B cell (primary cell): Measurements from ENCODE around the gene TET1. TPM values are rescaled to one million over a fixed set of nuclear protein-coding genes. Genes with fewer than 3 reads are reported as not detected.

ENCODE experiments used
- ATAC-seq: fragments of 200-7000 bp; cut with Tn5 transposase; one replicate; pipeline ENCODE4 v1.10.0; 2021; ENCODE audit warnings: low read depth, mild to moderate bottlenecking, moderate number of reproducible peaks, moderate library complexity
- CTCF ChIA-PET: fragments of 350-600 bp; sonication (Branson Sonifier 250); formaldehyde crosslinking; loops from one replicate; lab custom pipeline; 2021; ENCODE audit warnings: antibody characterized with exemption, inconsistent platforms; lab: Charles Lee
- POLR2A ChIA-PET: fragments of 350-600 bp; sonication (Branson Sonifier 250); formaldehyde crosslinking; loops from one replicate; lab custom pipeline; 2021; ENCODE audit warnings: antibody characterized with exemption; lab: Charles Lee
- DNase-seq: peaks from one replicate; pipeline ENCODE4 v3.0.0; 2013
- H2AFZ ChIP-seq: 2 replicates; pipeline ENCODE4 v1.6.1; 2012; ENCODE audit warnings: mild to moderate bottlenecking, low read depth, low read length; ENCODE audit not compliant: insufficient read depth, poor library complexity, severe bottlenecking
- H3K27ac ChIP-seq, 2 donors: 1 replicate in 1 of 2; 2 replicates in 1 of 2; pipeline ENCODE4 v1.5.1; 2012 to 2013; ENCODE audit warnings: low read length in 2 of 2, mild to moderate bottlenecking in 2 of 2, moderate library complexity in 1 of 2
- H3K27me3 ChIP-seq, 4 experiments: fragments of 200-600 bp in 1 of 4; sonication (generic) in 1 of 4; replicated peaks in 1 of 4; 1 replicate in 2 of 4; 2 replicates in 2 of 4; pipeline versions ENCODE4 v1.6.1 to v1.7.0; 2013 to 2016; ENCODE audit warnings: low read length in 3 of 4, mild to moderate bottlenecking in 2 of 4, mixed read lengths in 1 of 4, moderate library complexity in 1 of 4; ENCODE audit not compliant: insufficient read depth in 4 of 4, control insufficient read depth in 3 of 4; ENCODE audit errors: control extremely low read depth in 1 of 4
- H3K36me3 ChIP-seq, 2 experiments: replicated peaks in 1 of 2; 1 replicate in 1 of 2; 2 replicates in 1 of 2; pipeline versions ENCODE4 v1.6.1 to v1.7.1; 2013; ENCODE audit warnings: low read length in 1 of 2; ENCODE audit not compliant: insufficient read depth in 2 of 2, control insufficient read depth in 1 of 2; ENCODE audit errors: control extremely low read depth in 1 of 2, extremely low read depth in 1 of 2
- H3K4me1 ChIP-seq, 2 donors: fragments of 200-600 bp in 1 of 2; sonication (generic) in 1 of 2; 1 replicate in 1 of 2; 2 replicates in 1 of 2; pipeline versions ENCODE4 v1.5.1 to v1.6.1; 2013 to 2017; ENCODE audit warnings: low read length in 2 of 2; ENCODE audit not compliant: control insufficient read depth in 2 of 2, insufficient read depth in 2 of 2
- H3K4me2 ChIP-seq: replicated peaks from 2 replicates; pipeline ENCODE3; 2012; ENCODE audit warnings: mild to moderate bottlenecking, low read depth, low read length; ENCODE audit not compliant: poor library complexity, severe bottlenecking
- H3K4me3 ChIP-seq, 5 experiments: fragments of 200-600 bp in 1 of 5; sonication (generic) in 1 of 5; 1 replicate in 3 of 5; 2 replicates in 2 of 5; pipeline versions ENCODE4 v1.5.1 to v1.7.0; 2011 to 2016; ENCODE audit warnings: low read length in 4 of 5, mild to moderate bottlenecking in 4 of 5, low read depth in 2 of 5, control low read depth in 1 of 5, moderate library complexity in 1 of 5; ENCODE audit not compliant: insufficient read depth in 1 of 5; ENCODE audit errors: control extremely low read depth in 1 of 5, extremely low read depth in 1 of 5
- H3K79me2 ChIP-seq: fragments of 200-600 bp; sonication (generic); one replicate; pipeline ENCODE4 v1.6.0; 2016; ENCODE audit warnings: low read length; ENCODE audit not compliant: control insufficient read depth, insufficient read depth
- H3K9ac ChIP-seq: fragments of 200-600 bp; sonication (generic); 2 replicates; pipeline ENCODE4 v1.6.1; 2017; ENCODE audit warnings: mild to moderate bottlenecking, low read length, moderate library complexity
- H3K9me3 ChIP-seq, 3 donors: one replicate each; pipeline versions ENCODE4 v1.6.1 to v1.7.1; 2013; ENCODE audit warnings: low read length in 2 of 3; ENCODE audit not compliant: control insufficient read depth in 2 of 3, insufficient read depth in 1 of 3; ENCODE audit errors: control extremely low read depth in 1 of 3
- H4K20me1 ChIP-seq: 2 replicates; pipeline ENCODE4 v1.6.0; 2012; ENCODE audit warnings: mild to moderate bottlenecking, low read length; ENCODE audit not compliant: insufficient read depth, control insufficient read depth, poor library complexity, severe bottlenecking
- H3K27ac Mint-ChIP-seq: one replicate; pipeline ENCODE4 v1.8.0; 2021; ENCODE audit warnings: mixed read lengths
- H3K27me3 Mint-ChIP-seq: one replicate; pipeline ENCODE4 v1.8.0; 2021; ENCODE audit warnings: mixed read lengths
- H3K4me1 Mint-ChIP-seq: one replicate; pipeline ENCODE4 v1.8.0; 2021; ENCODE audit warnings: mixed read lengths
- H3K4me3 Mint-ChIP-seq: one replicate; pipeline ENCODE4 v1.8.0; 2021; ENCODE audit warnings: mixed read lengths
- H3K9me3 Mint-ChIP-seq: one replicate; pipeline ENCODE4 v1.8.0; 2022; ENCODE audit warnings: mixed read lengths; ENCODE audit not compliant: insufficient read depth
- EZH2 ChIP-seq: IDR thresholded peaks from 2 replicates; pipeline ENCODE4 v1.6.1; 2012; ENCODE audit warnings: borderline replicate concordance, low read depth, mild to moderate bottlenecking, moderate library complexity, low read length; ENCODE audit not compliant: insufficient read depth, poor library complexity, severe bottlenecking
- WGBS: methylation state at CpG from one replicate; pipeline ENCODE4 v1.1.5; 2013; ENCODE audit warnings: missing lambda C conversion rate; ENCODE audit not compliant: insufficient coverage; 5-methylcytosine and 5-hydroxymethylcytosine counted together
- intact Hi-C: fragments of 100-400 bp; cut with micrococcal nuclease; formaldehyde crosslinking; loops from one replicate; pipeline ENCODE4 v1.10.0; 2022
- polyA plus RNA-seq: library from polyadenylated mRNA; depleted of rRNA; stranded (reverse); fragments of >200 nt; gene quantifications from 2 replicates; pipeline ENCODE4 v1.2.3, GENCODE V29; 2012
- total RNA-seq, 2 donors: library from RNA; stranded (reverse); fragments of 120-200 nt in 1 of 2; gene quantifications; 1 replicate in 1 of 2; 2 replicates in 1 of 2; pipeline versions ENCODE4 v1.2.3 to v1.2.4, GENCODE V29; 2013 to 2022
- TF ChIP-seq, protein P1 (sequence below): fragments of 200-600 bp; IDR thresholded peaks from one replicate; pipeline ENCODE4 v1.8.0; 2022; ENCODE audit warnings: antibody characterized with exemption, mild to moderate bottlenecking

Gene TET1
- total and polyA plus RNA-seq, 2 donors (not counting 1 experiment from before 2014, with no cell fraction given) = 0.30 to 1.4 TPM

DNA sequence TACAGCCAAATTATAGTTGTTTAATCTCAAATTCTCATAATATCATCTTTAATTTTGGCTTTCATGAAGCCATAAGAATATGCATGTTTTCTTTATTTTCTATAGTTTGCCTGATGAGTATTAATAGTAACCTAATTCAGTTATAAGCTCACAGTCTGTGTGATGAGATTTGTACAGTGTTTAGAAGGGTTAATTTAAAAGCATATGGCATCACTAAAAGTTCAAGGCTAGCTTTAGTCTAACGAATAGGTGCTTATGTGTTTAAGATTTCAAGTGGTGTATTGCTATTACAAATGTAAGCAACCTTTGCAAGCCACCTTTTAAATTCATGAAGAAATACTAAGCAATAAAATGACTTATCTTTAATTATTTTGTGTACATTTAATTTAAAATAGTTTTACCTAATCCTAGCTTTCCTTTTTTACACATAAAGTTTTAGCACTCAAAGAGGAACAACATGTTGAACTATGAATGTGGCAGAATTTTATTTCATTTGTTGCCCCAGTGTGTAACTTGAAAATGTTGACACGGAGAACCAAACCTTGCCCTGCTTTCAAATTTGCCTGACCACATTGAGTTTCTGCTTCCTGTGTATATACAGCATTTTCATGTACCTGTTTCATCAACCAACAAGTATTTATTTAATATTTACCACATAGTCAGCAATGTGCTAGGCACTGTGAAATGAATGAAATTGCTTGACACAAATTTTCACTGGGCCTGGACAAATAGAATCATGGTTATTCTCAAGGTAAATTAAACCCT, 41.5 kb downstream of the TET1 start:
- no peak overlapping the region for H3K27ac Mint-ChIP-seq
- no peak for TF ChIP-seq EZH2
- TF ChIP-seq, protein P1, sequence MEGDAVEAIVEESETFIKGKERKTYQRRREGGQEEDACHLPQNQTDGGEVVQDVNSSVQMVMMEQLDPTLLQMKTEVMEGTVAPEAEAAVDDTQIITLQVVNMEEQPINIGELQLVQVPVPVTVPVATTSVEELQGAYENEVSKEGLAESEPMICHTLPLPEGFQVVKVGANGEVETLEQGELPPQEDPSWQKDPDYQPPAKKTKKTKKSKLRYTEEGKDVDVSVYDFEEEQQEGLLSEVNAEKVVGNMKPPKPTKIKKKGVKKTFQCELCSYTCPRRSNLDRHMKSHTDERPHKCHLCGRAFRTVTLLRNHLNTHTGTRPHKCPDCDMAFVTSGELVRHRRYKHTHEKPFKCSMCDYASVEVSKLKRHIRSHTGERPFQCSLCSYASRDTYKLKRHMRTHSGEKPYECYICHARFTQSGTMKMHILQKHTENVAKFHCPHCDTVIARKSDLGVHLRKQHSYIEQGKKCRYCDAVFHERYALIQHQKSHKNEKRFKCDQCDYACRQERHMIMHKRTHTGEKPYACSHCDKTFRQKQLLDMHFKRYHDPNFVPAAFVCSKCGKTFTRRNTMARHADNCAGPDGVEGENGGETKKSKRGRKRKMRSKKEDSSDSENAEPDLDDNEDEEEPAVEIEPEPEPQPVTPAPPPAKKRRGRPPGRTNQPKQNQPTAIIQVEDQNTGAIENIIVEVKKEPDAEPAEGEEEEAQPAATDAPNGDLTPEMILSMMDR = no peak
- H3K9me3 ChIP-seq = no peaks in the 10 kb centered on the region
- H3K27me3 ChIP-seq = no peaks in the 10 kb centered on the region
- H3K4me1 ChIP-seq = peaks cover 5 to 10% of the 10 kb centered on the region in 2 donors
- H3K79me2 ChIP-seq = no peaks in the 10 kb centered on the region
- ChIA-PET POLR2A (no interaction called here), CTCF (no interaction called here)
- H3K9ac ChIP-seq = peak overlapping the region; percentile 81
- intact Hi-C loops = loop anchor here (2.0 kb wide), 1 partner anchor 41 kb away; the partner anchor contains the start of gene TET1
- H3K27ac ChIP-seq = no peak overlapping the region
- DNase-seq = no peak
- H2AFZ ChIP-seq = no peak overlapping the region
- no peaks in the 10 kb centered on the region for H4K20me1 ChIP-seq
- no peaks in the 10 kb centered on the region for H3K27me3 Mint-ChIP-seq
- peak overlapping the region in 1 of 5 experiments; percentile 4 for H3K4me3 ChIP-seq
- no peaks in the 10 kb centered on the region for H3K36me3 ChIP-seq
- ATAC-seq = no peak
- H3K4me1 Mint-ChIP-seq = peaks cover 23% of the 10 kb centered on the region
- H3K4me3 Mint-ChIP-seq = no peak overlapping the region
- no peaks in the 10 kb centered on the region for H3K9me3 Mint-ChIP-seq
- H3K4me2 ChIP-seq = peak overlapping the region; percentile 81
- 20% methylated on average over 1 of the region's 2 CpGs for WGBS

DNA sequence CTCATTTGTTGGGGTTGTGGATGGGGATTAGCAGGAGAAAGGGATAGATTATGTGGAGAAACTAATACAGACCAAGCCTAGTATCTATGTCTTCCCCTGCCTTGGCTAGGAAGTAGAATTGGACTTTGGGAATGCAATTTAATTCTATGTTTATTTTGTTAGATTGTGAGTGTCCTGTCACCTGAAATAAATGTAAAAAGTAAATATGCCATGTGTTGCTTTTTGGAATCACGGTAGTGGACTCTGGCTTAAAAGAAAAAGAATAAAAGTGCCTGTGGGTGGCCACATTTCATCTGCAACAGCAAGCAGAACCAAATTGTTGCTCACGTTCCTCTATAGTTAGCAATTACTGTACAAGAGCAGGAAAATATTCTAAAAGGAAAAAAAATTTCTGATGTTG, 42.3 kb downstream of the TET1 start:
- no peak overlapping the region for H3K4me3 ChIP-seq
- intact Hi-C loops = no loop called here
- POLR2A ChIA-PET = no interaction called here

More for the DNA sequence above, 42.3 kb downstream of the TET1 start:
- WGBS = no CpG with 5 or more reads among the region's 2 CpGs
- ATAC-seq (no peak), DNase-seq (no peak)
- CTCF ChIA-PET = no interaction called here
- H3K27me3 ChIP-seq = no peaks in the 10 kb centered on the region
- Mint-ChIP-seq H3K4me3 (no peak overlapping the region), H3K9me3 (no peaks in the 10 kb centered on the region), H3K27me3 (no peaks in the 10 kb centered on the region), H3K4me1 (peaks cover 23% of the 10 kb centered on the region), H3K27ac (no peak overlapping the region)
- H3K4me2 ChIP-seq = no peak overlapping the region
- no peaks in the 10 kb centered on the region for H3K79me2 ChIP-seq
- no peak overlapping the region for H3K27ac ChIP-seq
- no peaks in the 10 kb centered on the region for H3K9me3 ChIP-seq
- H2AFZ ChIP-seq = no peak overlapping the region
- no peaks in the 10 kb centered on the region for H3K36me3 ChIP-seq
- no peaks in the 10 kb centered on the region for H4K20me1 ChIP-seq
- H3K9ac ChIP-seq = no peak overlapping the region
- TF ChIP-seq, protein P1 = no peak
- no peak for TF ChIP-seq EZH2
- peaks cover 5 to 10% of the 10 kb centered on the region in 2 donors for H3K4me1 ChIP-seq
